Measurements from ENCODE around the gene STRN4. TPM values are rescaled to one million over a fixed set of nuclear protein-coding genes. Genes with fewer than 3 reads are reported as not detected.
A peak's percentile ranks its signal among the peaks of the same experiment; 100 is the strongest.

Gene STRN4
- total RNA-seq, 2 experiments from 2014 or later, result 79.2 to 87.5 TPM

- Mint-ChIP-seq H3K4me3 (peak within 1 kb of the TSS; percentile 89), H3K27ac (peak within 1 kb of the TSS; percentile 84), H3K27me3 (no peaks in the 10 kb centered on the region), H3K4me1 (peaks cover 41% of the 10 kb centered on the region), H3K36me3 (peaks cover 6% of the 10 kb centered on the region), H3K9me3 (no peaks in the 10 kb centered on the region)
- POLR2A ChIA-PET, result interaction anchor here (0.8 to 1.0 kb wide), 3 partner anchors 8 to 32 kb away, joined by 3 to 4 read pairs (median 3); no protein-coding TSS in a partner anchor
- ATAC-seq (ENCODE audit: low read depth) (peak; percentile 59), DNase-seq (peak; percentile 68)
These were observed 549 bp downstream of the STRN4 start, which contains the start of gene FKRP for GRCh38 chr19:46745521-46746280. Gene FKRP, plus strand, starts transcription at chr19:46746057. Its CDS starts 9,394 bp downstream, at chr19:46755451.

GRCh38 chr19:46745030-46745429, 1.2 kb downstream of the STRN4 start:
- Mint-ChIP-seq H3K9me3 (no peaks in the 10 kb centered on the region), H3K4me3 (peak overlapping the region; percentile 89), H3K27me3 (no peaks in the 10 kb centered on the region), H3K27ac (peak overlapping the region; percentile 84), H3K36me3 (peaks cover 8% of the 10 kb centered on the region), H3K4me1 (peaks cover 41% of the 10 kb centered on the region)
- DNase-seq (no peak), ATAC-seq (ENCODE audit: low read depth) (no peak)
- POLR2A ChIA-PET, result interaction anchor here (0.8 to 1.0 kb wide), 3 partner anchors 9 to 31 kb away, joined by 3 to 4 read pairs (median 3); no protein-coding TSS in a partner anchor

- Mint-ChIP-seq H3K9me3 (no peaks in the 10 kb centered on the region), H3K4me1 (peaks cover 45% of the 10 kb centered on the region), H3K27me3 (no peaks in the 10 kb centered on the region), H3K36me3 (peaks cover 7% of the 10 kb centered on the region), H3K4me3 (peak overlapping the region; percentile 89), H3K27ac (no peak overlapping the region)
- no peak for ATAC-seq (ENCODE audit: low read depth)
- POLR2A ChIA-PET, result interaction anchor here (1.2 kb wide), 1 partner anchor 30 kb away, joined by 3 read pairs; no protein-coding TSS in a partner anchor
- DNase-seq, result no peak
These were observed 2.1 kb downstream of the STRN4 start for GRCh38 chr19:46744005-46744691.

DNA sequence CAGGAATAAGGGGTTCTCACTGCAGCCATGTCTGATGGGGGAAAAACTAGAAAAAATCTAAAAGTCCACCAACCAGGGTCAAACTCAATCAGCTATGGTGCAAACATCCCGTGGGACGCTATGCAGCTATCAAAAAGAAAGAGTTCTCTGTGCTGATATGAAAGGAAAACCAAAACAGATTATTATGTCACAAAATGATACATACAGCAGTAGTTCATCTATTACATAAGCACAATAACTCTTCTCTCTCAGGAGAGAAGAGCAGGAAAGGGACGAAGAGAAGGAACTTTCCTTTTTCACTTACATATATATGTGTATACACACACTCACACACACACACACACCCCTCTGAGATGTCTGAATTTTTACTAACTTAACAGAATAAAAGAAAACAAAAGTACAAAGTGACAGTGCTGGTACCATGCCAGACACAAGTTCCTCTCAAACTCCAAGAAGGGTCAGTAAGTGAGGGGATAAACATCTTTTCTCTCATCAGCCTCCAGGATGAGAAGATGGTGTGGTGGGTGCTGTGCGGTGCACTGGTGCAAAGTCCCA, 3.2 kb downstream of the STRN4 start:
- no peak overlapping the region for H3K27ac Mint-ChIP-seq
- peaks cover 42% of the 10 kb centered on the region for H3K4me1 Mint-ChIP-seq
- H3K27me3 Mint-ChIP-seq, result no peaks in the 10 kb centered on the region
- H3K9me3 Mint-ChIP-seq, result no peaks in the 10 kb centered on the region
- peaks cover 3% of the 10 kb centered on the region for H3K36me3 Mint-ChIP-seq
- H3K4me3 Mint-ChIP-seq, result no peak overlapping the region
- ATAC-seq (ENCODE audit: low read depth) (no peak), DNase-seq (no peak)
- POLR2A ChIA-PET, result no interaction called here

GRCh38 chr19:46741447-46741846, 4.8 kb downstream of the STRN4 start:
- ATAC-seq (ENCODE audit: low read depth) (no peak), DNase-seq (no peak)
- Mint-ChIP-seq H3K27me3 (no peaks in the 10 kb centered on the region), H3K4me3 (no peak overlapping the region), H3K4me1 (peaks cover 35% of the 10 kb centered on the region), H3K9me3 (no peaks in the 10 kb centered on the region), H3K36me3 (peaks cover 8% of the 10 kb centered on the region), H3K27ac (no peak overlapping the region)
- POLR2A ChIA-PET, result interaction anchor here (0.6 to 1.2 kb wide), 3 partner anchors 12 to 140 kb away, joined by 3 to 4 read pairs (median 3); partner anchors contain the start of gene CALM3

- Mint-ChIP-seq H3K27me3 (no peaks in the 10 kb centered on the region), H3K27ac (no peak overlapping the region), H3K4me1 (peaks cover 26% of the 10 kb centered on the region), H3K4me3 (no peak overlapping the region), H3K36me3 (peaks cover 8% of the 10 kb centered on the region), H3K9me3 (no peaks in the 10 kb centered on the region)
- POLR2A ChIA-PET, result interaction anchor here (0.8 kb wide), 1 partner anchor 26 kb away, joined by 4 read pairs; no protein-coding TSS in a partner anchor
- DNase-seq, result no peak
- no peak for ATAC-seq (ENCODE audit: low read depth)
These were observed 6.9 kb downstream of the STRN4 start for GRCh38 chr19:46739290-46739771.

- Mint-ChIP-seq H3K36me3 (peaks cover 9% of the 10 kb centered on the region), H3K4me3 (no peak overlapping the region), H3K4me1 (peaks cover 15% of the 10 kb centered on the region), H3K9me3 (no peaks in the 10 kb centered on the region), H3K27ac (no peak overlapping the region), H3K27me3 (no peaks in the 10 kb centered on the region)
- DNase-seq, result no peak
- ATAC-seq (ENCODE audit: low read depth), result no peak
- POLR2A ChIA-PET, result no interaction called here
These were observed 8.5 kb downstream of the STRN4 start for GRCh38 chr19:46737761-46738171.

DNA sequence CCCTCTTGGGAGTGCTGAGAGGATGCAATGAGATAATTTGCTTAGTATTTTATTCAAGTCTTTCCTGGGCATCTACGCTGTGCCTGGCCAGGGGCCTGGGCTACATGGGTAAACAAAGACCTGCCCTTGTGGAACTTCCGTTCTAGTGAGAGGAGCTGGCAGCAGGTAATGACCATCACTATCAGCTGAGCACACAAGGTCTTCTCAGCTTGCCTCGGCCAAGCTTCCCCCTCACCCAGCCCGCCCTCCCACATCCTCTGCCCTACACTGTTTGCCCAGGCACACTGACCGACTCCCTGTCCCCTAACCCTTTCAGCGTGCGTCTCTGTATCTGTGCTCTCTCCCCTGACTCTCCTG, 9.0 kb downstream of the STRN4 start:
- ATAC-seq (ENCODE audit: low read depth), result no peak
- POLR2A ChIA-PET, result interaction anchor here (0.7 to 1.4 kb wide), 2 partner anchors 84 to 103 kb away, joined by 3 read pairs; no protein-coding TSS in a partner anchor

GRCh38 chr19:46736531-46737297, 9.5 kb downstream of the STRN4 start:
- ATAC-seq (ENCODE audit: low read depth) (no peak), DNase-seq (no peak)
- POLR2A ChIA-PET, result interaction anchor here (0.6 to 1.4 kb wide), 3 partner anchors 37 to 103 kb away, joined by 3 to 8 read pairs (median 3); no protein-coding TSS in a partner anchor
- no peaks in the 10 kb centered on the region for H3K27me3 Mint-ChIP-seq
- no peaks in the 10 kb centered on the region for H3K9me3 Mint-ChIP-seq
- peaks cover 10% of the 10 kb centered on the region for H3K36me3 Mint-ChIP-seq
- H3K27ac Mint-ChIP-seq, result no peak overlapping the region
- H3K4me1 Mint-ChIP-seq, result peaks cover 15% of the 10 kb centered on the region
- no peak overlapping the region for H3K4me3 Mint-ChIP-seq

More for the DNA sequence above, 9.0 kb downstream of the STRN4 start:
- Mint-ChIP-seq H3K4me1 (peaks cover 14% of the 10 kb centered on the region), H3K27me3 (no peaks in the 10 kb centered on the region), H3K36me3 (peaks cover 9% of the 10 kb centered on the region), H3K4me3 (no peak overlapping the region), H3K27ac (no peak overlapping the region), H3K9me3 (no peaks in the 10 kb centered on the region)
- no peak for DNase-seq

DNA sequence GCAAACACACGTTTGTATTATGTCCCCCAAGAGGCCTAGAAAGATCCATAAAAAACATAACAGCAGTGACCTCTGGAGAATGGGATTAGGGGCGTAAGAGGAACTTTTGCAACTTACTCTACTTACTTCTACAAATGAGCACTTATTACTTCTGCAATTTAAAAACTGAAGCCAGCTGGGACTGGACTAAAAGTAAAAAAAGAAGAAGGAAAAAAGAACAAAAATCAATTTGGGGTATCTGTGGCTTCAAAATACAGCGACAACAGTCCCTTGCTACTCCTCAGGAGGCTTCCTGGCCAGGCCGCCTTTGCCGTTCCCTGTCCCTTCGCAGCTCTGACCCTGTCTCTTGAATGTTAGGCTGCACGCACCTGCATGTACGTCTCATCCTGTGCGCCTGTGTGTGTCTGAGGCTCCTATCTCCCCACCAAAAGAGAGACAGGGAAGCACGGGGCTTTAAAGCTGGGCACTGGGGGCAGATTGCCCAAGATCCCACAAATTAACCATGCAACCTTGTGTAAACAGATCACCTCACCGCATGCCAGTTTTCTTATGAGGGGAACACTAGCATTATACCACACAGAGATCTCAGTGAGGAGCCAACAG, 12.5 kb downstream of the STRN4 start:
- Mint-ChIP-seq H3K36me3 (peaks cover 15% of the 10 kb centered on the region), H3K27me3 (no peaks in the 10 kb centered on the region), H3K9me3 (no peaks in the 10 kb centered on the region), H3K4me3 (no peak overlapping the region), H3K4me1 (peaks cover 11% of the 10 kb centered on the region), H3K27ac (no peak overlapping the region)
- POLR2A ChIA-PET, result no interaction called here
- DNase-seq, result no peak
- no peak for ATAC-seq (ENCODE audit: low read depth)

- DNase-seq, result no peak
- Mint-ChIP-seq H3K9me3 (no peaks in the 10 kb centered on the region), H3K4me3 (no peak overlapping the region), H3K27me3 (no peaks in the 10 kb centered on the region), H3K36me3 (peaks cover 19% of the 10 kb centered on the region), H3K27ac (no peak overlapping the region), H3K4me1 (peaks cover 16% of the 10 kb centered on the region)
- ATAC-seq (ENCODE audit: low read depth), result no peak
- POLR2A ChIA-PET, result no interaction called here
These were observed 13.1 kb downstream of the STRN4 start for GRCh38 chr19:46732966-46733689.
